Panc1 (cell line): ENCODE results near the gene NSD1. TPM values are rescaled to one million over a fixed set of nuclear protein-coding genes. Genes with fewer than 3 reads are reported as not detected.

ENCODE experiments used
- ATAC-seq: fragments of 200-7000 bp; cut with Tn5 transposase; 2 replicates; pipeline ENCODE4 v1.9.1; 2020; ENCODE audit warnings: mild to moderate bottlenecking, moderate library complexity
- BruUV-seq: library from RNA; stranded (reverse); fragments of 400-500 nt; replicated peaks from 2 replicates; lab custom pipeline; 2021; lab: Mats Ljungman, UMichigan
- CTCF ChIA-PET: fragments of 300-600 bp; sonication (Branson Sonifier 250); formaldehyde crosslinking; loops from one replicate; lab custom pipeline; 2022; ENCODE audit warnings: antibody characterized with exemption; lab: Charles Lee
- POLR2A ChIA-PET: fragments of 300-600 bp; sonication (Branson Sonifier 250); formaldehyde crosslinking; loops from one replicate; lab custom pipeline; 2022; ENCODE audit warnings: antibody characterized with exemption; lab: Charles Lee
- DNase-seq: peaks from one replicate; pipeline ENCODE4 v3.0.0-alpha.2; 2010; ENCODE audit warnings: low read depth, low spot score
- H3K27ac ChIP-seq: 2 replicates; pipeline ENCODE4 v1.5.1; 2011; ENCODE audit warnings: mild to moderate bottlenecking, low read length, inconsistent platforms
- H3K27me3 ChIP-seq: fragments of 200-500 bp; sonication (Bioruptor generic); 2 replicates; pipeline ENCODE4 v1.6.0; 2014; ENCODE audit warnings: low read length, inconsistent platforms; ENCODE audit not compliant: control insufficient read depth, insufficient read depth
- H3K36me3 ChIP-seq: fragments of 200-500 bp; sonication (Bioruptor generic); 2 replicates; pipeline ENCODE4 v1.5.1; 2014; ENCODE audit warnings: inconsistent platforms, mild to moderate bottlenecking, low read length, moderate library complexity; ENCODE audit not compliant: control insufficient read depth, insufficient read depth
- H3K4me1 ChIP-seq: 2 replicates; pipeline ENCODE4 v1.5.1; 2011; ENCODE audit warnings: inconsistent platforms, mild to moderate bottlenecking, low read length, moderate library complexity; ENCODE audit not compliant: control insufficient read depth, insufficient read depth
- H3K4me3 ChIP-seq, 2 experiments: 2 replicates each; pipeline ENCODE4 v1.5.1; 2011 to 2012; ENCODE audit warnings: low read depth in 2 of 2, low read length in 2 of 2, mild to moderate bottlenecking in 2 of 2, inconsistent platforms in 1 of 2, moderate library complexity in 1 of 2
- H3K9me3 ChIP-seq: fragments of 200-500 bp; sonication (Bioruptor generic); 2 replicates; pipeline ENCODE4 v1.5.1; 2014; ENCODE audit warnings: low read depth, mild to moderate bottlenecking, inconsistent platforms, low read length, moderate library complexity; ENCODE audit not compliant: control insufficient read depth, insufficient read depth
- POLR2AphosphoS5 ChIP-seq: IDR thresholded peaks from 2 replicates; pipeline ENCODE4 v1.6.1; 2012; ENCODE audit warnings: mild to moderate bottlenecking, low read depth, low read length, moderate library complexity
- SIN3A ChIP-seq: IDR thresholded peaks from 2 replicates; pipeline ENCODE4 v1.6.1; 2012; ENCODE audit warnings: low read depth, mild to moderate bottlenecking, low read length, moderate library complexity, borderline replicate concordance; ENCODE audit not compliant: insufficient read depth
- TCF7L2 ChIP-seq: IDR thresholded peaks from 2 replicates; pipeline ENCODE4 v1.6.1; 2011; ENCODE audit warnings: mild to moderate bottlenecking, low read depth, low read length, inconsistent platforms
- in situ Hi-C: cut with HindIII; loops from 2 replicates; pipeline ENCODE4 v1.10.0; 2016; ENCODE audit warnings: low sequenced_read_pairs, low pct_unique_long_range_greater_than_20kb
- intact Hi-C: fragments of 100-400 bp; cut with micrococcal nuclease; formaldehyde crosslinking; loops from one replicate; pipeline ENCODE4 v1.10.0; 2022; ENCODE audit not compliant: unreplicated experiment
- total RNA-seq: library from RNA; stranded (reverse); gene quantifications from one replicate; pipeline ENCODE4 v1.2.1, GENCODE V29; 2021; ENCODE audit not compliant: unreplicated experiment
- TF ChIP-seq, protein P1 (sequence below), 2 experiments: IDR thresholded peaks; 2 replicates each; pipeline ENCODE4 v1.6.1; 2011 to 2012; ENCODE audit warnings: low read depth in 2 of 2, control low read depth in 1 of 2, low read length in 1 of 2, mild to moderate bottlenecking in 1 of 2, moderate library complexity in 1 of 2; ENCODE audit not compliant: insufficient read depth in 1 of 2
- TF ChIP-seq, protein P2 (sequence below): fragments of 450-650 bp; IDR thresholded peaks from 2 replicates; pipeline ENCODE4 v1.5.1; 2017; ENCODE audit warnings: mild to moderate bottlenecking

Gene NSD1
- total RNA-seq, 1 experiment from 2014 or later = 58.7 TPM

DNA sequence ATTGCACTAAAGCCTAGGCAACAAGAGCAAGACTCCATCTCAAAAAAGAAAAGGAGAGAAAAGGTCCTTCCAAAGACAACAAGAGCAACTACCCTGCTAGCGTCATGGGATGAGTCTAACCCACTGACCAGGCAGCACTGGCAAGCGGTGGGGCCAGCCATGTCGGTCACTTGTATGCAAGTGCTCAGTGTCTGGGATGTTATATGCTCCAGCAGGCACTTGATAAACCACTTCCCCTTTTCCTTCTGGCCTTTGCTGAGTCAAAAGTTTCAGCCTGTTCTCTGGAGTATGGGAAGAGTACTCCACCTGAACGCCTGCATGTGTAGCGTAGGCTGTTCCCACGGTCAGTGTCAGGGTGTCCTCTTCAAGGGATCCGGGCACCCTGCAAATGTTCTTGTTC is 187.3 kb downstream of the NSD1 start:
- ATAC-seq (no peak), DNase-seq (no peak)
- peaks cover 4% of the 10 kb centered on the region for H3K4me1 ChIP-seq
- intact Hi-C loops (no loop called here), in situ Hi-C loops (no loop called here)
- no peak overlapping the region for H3K4me3 ChIP-seq
- H3K9me3 ChIP-seq = no peaks in the 10 kb centered on the region
- no peak overlapping the region for H3K27ac ChIP-seq
- CTCF ChIA-PET = no interaction called here
- POLR2A ChIA-PET = no interaction called here
- TF ChIP-seq TCF7L2 (no peak), POLR2AphosphoS5 (no peak), SIN3A (no peak)
- TF ChIP-seq, protein P1, sequence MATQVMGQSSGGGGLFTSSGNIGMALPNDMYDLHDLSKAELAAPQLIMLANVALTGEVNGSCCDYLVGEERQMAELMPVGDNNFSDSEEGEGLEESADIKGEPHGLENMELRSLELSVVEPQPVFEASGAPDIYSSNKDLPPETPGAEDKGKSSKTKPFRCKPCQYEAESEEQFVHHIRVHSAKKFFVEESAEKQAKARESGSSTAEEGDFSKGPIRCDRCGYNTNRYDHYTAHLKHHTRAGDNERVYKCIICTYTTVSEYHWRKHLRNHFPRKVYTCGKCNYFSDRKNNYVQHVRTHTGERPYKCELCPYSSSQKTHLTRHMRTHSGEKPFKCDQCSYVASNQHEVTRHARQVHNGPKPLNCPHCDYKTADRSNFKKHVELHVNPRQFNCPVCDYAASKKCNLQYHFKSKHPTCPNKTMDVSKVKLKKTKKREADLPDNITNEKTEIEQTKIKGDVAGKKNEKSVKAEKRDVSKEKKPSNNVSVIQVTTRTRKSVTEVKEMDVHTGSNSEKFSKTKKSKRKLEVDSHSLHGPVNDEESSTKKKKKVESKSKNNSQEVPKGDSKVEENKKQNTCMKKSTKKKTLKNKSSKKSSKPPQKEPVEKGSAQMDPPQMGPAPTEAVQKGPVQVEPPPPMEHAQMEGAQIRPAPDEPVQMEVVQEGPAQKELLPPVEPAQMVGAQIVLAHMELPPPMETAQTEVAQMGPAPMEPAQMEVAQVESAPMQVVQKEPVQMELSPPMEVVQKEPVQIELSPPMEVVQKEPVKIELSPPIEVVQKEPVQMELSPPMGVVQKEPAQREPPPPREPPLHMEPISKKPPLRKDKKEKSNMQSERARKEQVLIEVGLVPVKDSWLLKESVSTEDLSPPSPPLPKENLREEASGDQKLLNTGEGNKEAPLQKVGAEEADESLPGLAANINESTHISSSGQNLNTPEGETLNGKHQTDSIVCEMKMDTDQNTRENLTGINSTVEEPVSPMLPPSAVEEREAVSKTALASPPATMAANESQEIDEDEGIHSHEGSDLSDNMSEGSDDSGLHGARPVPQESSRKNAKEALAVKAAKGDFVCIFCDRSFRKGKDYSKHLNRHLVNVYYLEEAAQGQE (IDR thresholded peaks at IDR 0.05; ENCODE audit: insufficient read depth in 1 of 2, low read depth in 2 of 2, low read length in 1 of 2) = no peak
- TF ChIP-seq, protein P2, sequence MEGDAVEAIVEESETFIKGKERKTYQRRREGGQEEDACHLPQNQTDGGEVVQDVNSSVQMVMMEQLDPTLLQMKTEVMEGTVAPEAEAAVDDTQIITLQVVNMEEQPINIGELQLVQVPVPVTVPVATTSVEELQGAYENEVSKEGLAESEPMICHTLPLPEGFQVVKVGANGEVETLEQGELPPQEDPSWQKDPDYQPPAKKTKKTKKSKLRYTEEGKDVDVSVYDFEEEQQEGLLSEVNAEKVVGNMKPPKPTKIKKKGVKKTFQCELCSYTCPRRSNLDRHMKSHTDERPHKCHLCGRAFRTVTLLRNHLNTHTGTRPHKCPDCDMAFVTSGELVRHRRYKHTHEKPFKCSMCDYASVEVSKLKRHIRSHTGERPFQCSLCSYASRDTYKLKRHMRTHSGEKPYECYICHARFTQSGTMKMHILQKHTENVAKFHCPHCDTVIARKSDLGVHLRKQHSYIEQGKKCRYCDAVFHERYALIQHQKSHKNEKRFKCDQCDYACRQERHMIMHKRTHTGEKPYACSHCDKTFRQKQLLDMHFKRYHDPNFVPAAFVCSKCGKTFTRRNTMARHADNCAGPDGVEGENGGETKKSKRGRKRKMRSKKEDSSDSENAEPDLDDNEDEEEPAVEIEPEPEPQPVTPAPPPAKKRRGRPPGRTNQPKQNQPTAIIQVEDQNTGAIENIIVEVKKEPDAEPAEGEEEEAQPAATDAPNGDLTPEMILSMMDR = no peak
- H3K27me3 ChIP-seq = no peaks in the 10 kb centered on the region
- no peaks in the 10 kb centered on the region for H3K36me3 ChIP-seq
- BruUV-seq = TSS peak; percentile 55

DNA sequence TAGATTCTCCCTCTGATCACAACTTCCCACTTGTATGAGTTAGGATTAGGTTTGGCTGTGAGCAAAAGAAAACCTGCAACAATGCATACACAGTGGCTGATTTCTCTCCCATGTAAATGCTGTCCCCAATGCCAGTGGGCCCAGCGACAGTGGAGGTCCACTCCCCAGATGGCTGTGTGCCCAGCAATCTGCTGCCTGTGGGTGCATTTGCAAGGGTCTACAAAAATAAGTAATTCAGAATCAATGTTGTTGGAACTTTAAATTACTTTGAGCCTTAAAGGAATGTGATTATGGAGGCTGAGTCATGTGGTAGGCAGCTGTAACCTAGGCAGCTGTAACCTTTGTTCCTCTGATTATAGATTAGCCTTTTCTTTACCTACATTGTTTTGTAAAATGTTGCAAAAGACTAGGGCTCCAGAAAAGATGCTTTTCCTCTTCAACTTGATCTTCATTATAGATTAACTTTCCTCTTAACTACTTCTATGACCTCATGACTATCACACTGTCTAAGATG is 192.4 kb downstream of the NSD1 start:
- BruUV-seq = TSS peak; percentile 50
- ChIA-PET POLR2A (no interaction called here), CTCF (interaction anchor here (0.6 kb wide), 2 partner anchors 20 to 128 kb away, joined by 3 to 7 read pairs; no protein-coding TSS in a partner anchor)
- H3K4me1 ChIP-seq = peaks cover 10% of the 10 kb centered on the region
- H3K36me3 ChIP-seq = 0 out of 2 replicates have a peak, but pooled peaks cover 2% of the 10 kb centered on the region
- in situ Hi-C loops = no loop called here
- TF ChIP-seq, protein P1 (IDR thresholded peaks at IDR 0.05; ENCODE audit: insufficient read depth in 1 of 2, low read depth in 2 of 2, low read length in 1 of 2) = no peak
- no peaks in the 10 kb centered on the region for H3K9me3 ChIP-seq
- no peak overlapping the region for H3K4me3 ChIP-seq
- H3K27me3 ChIP-seq = no peaks in the 10 kb centered on the region
- ATAC-seq = peak; percentile 80
- no peak for DNase-seq
- intact Hi-C loops = no loop called here
- H3K27ac ChIP-seq = peak overlapping the region; percentile 5; the same call in 1 of the 2 replicates
